ENCODE results near the gene AMD1. TPM values are rescaled to one million over a fixed set of nuclear protein-coding genes. Genes with fewer than 3 reads are reported as not detected.

Gene AMD1
- total and polyA plus RNA-seq, 2 of the 8 experiments (the other 6 are each of a cell fraction or from before 2014, with no cell fraction given) = 60.9 to 177 TPM

- 84% methylated on average over 1 of the region's 1 CpG; no CpG with 5 or more reads in 1 of the 2 experiments for WGBS, 2 experiments (ENCODE audit: extremely low coverage in 1 of 2, insufficient coverage in 1 of 2, insufficient read length in 1 of 2, insufficient replicate concordance in 2 of 2, low coverage in 1 of 2, low lambda C conversion rate in 2 of 2, missing lambda C conversion rate in 1 of 2)
- no peak for FAIRE-seq
Observed at GRCh38 chr6:110882274-110882619, 7.7 kb downstream of the AMD1 start.

More at GRCh38 chr6:110882274-110882619, 7.7 kb downstream of the AMD1 start:
- ChIA-PET CTCF (ENCODE audit: partially characterized antibody) (interaction anchor here (0.7 to 1.4 kb wide), 4 partner anchors 9 to 263 kb away, joined by 3 read pairs; no protein-coding TSS in a partner anchor), POLR2A (ENCODE audit: partially characterized antibody) (interaction anchor here (1.1 to 12.2 kb wide), 8 partner anchors 6 to 99 kb away, joined by 3 to 172 read pairs (median 6); partner anchors contain the start of genes AMD1, CDK19, GTF3C6 and RPF2)
- Histone ChIP-seq H2AK5ac (ENCODE audit: low read depth, low read length) (no peak overlapping the region), H4K5ac (ENCODE audit: insufficient read length, low read depth, low read length) (no peak overlapping the region), H4K8ac (ENCODE audit: extremely low read depth, insufficient read depth, low read length) (no peak overlapping the region), H2BK12ac (ENCODE audit: low read depth, low read length) (no peak overlapping the region), H3K4me1 (replicated peaks in 1 of 4; ENCODE audit: control insufficient read depth in 3 of 4, insufficient read depth in 4 of 4, low read length in 3 of 4) (peaks cover 1 to 9% (median 5%) of the 10 kb centered on the region in 4 experiments; a peak in 6 of 7 replicates), H3K9me3 (ENCODE audit: insufficient read depth in 2 of 2, low read depth in 1 of 2, low read length in 1 of 2) (no peaks in the 10 kb centered on the region), H3K79me2 (ENCODE audit: control insufficient read depth in 1 of 2, insufficient read depth in 2 of 2, low read length in 2 of 2) (peaks cover 93 to 100% of the 10 kb centered on the region in 2 experiments), H3K18ac (ENCODE audit: extremely low read depth, low read length) (no peak overlapping the region), H3K14ac (ENCODE audit: insufficient read length) (no peak overlapping the region), H3K4ac (replicated peaks; ENCODE audit: insufficient read length, low read depth, low read length) (no peak overlapping the region), H2BK20ac (ENCODE audit: low read length) (no peak overlapping the region), H3K36me3 (ENCODE audit: control insufficient read depth in 2 of 4, insufficient read depth in 4 of 4, low read length in 3 of 4) (no peaks in the 10 kb centered on the region; a peak in 1 of 8 replicates), H3K56ac (replicated peaks; ENCODE audit: insufficient read length, low read depth, low read length) (no peak overlapping the region), H3K4me3 (ENCODE audit: extremely low read depth in 1 of 4, insufficient read depth in 2 of 4, low read depth in 3 of 4, low read length in 4 of 4) (no peak overlapping the region), H2AFZ (ENCODE audit: low read length) (no peak overlapping the region), H2BK5ac (ENCODE audit: low read depth, low read length) (no peak overlapping the region), H3K23me2 (ENCODE audit: low read depth, low read length) (peaks cover 2% of the 10 kb centered on the region; the same call in 1 of the 2 replicates), H2BK120ac (replicated peaks; ENCODE audit: low read depth, low read length) (no peak overlapping the region), H3K23ac (ENCODE audit: insufficient read length) (no peak overlapping the region), H3K27me3 (replicated peaks in 1 of 4; ENCODE audit: control insufficient read depth in 3 of 4, extremely low read depth in 1 of 4, insufficient read depth in 3 of 4, low read length in 3 of 4) (no peaks in the 10 kb centered on the region), H3K79me1 (ENCODE audit: low read depth, low read length) (no peaks in the 10 kb centered on the region; the same call in 1 of the 2 replicates), H3K27ac (ENCODE audit: low read depth, low read length) (no peak overlapping the region), H3K4me2 (ENCODE audit: insufficient read depth in 1 of 2, low read depth in 2 of 2, low read length in 2 of 2) (no peak overlapping the region; a peak in 1 of 4 replicates), H3K9ac (replicated peaks in 1 of 4; ENCODE audit: extremely low read depth in 1 of 4, low read depth in 3 of 4, low read length in 3 of 4) (no peak overlapping the region), H4K20me1 (replicated peaks in 1 of 2; ENCODE audit: control insufficient read depth in 1 of 2, insufficient read depth in 2 of 2, low read length in 2 of 2) (peaks cover 40 to 57% of the 10 kb centered on the region in 2 experiments), H4K91ac (replicated peaks; ENCODE audit: insufficient read length, low read length) (no peak overlapping the region), H2BK15ac (ENCODE audit: low read length) (no peak overlapping the region)
- TF ChIP-seq USF2 (IDR thresholded peaks at IDR 0.05; ENCODE audit: low read length) (no peak), CEBPB (IDR thresholded peaks at IDR 0.05; ENCODE audit: low read depth, low read length) (no peak), ATF3 (IDR thresholded peaks at IDR 0.05; ENCODE audit: insufficient read depth, low read depth, low read length) (no peak)
- no peak for DNase-seq (ENCODE audit: low read depth in 1 of 2, low spot score in 2 of 2)

Data from H1 (cell line).